ENCODE measurements around the gene TNNC1.

The TNNC1 gene

DNA sequence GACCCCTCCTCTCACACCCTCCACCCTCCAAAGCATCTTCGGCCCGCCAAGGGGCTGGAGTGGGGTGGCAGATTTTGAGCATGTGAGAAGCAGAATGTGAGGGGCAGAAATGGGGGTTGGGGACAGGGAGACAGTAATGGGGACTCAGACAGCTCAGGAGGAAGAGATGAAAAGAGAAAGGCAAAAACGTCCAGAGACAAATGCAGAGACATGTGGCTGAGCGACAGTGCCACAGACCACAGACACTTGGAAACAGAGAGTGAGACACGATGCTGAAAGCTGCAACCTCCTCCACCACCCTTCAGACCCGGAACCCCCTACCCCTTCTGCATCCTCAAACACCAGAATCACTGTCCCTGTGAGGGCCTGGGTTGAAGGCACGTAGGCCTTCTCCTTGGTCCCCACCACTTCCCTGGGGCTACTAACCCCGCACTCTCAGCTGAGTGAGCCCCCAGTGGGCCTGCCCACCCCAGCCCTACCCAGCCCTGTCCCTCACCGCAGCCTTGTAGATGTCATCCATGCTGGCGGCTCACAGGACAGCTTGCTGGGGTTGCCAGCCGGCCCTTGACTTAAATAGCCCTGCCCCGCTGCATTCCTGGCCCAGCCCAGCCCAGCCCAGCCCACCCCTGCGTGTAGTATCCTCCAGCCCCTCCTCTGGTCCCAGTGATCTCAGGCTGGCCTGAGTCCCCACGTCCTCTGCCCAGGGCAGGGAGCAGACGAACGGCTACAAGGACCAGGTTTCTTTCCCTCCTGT, at the start of gene TNNC1:
Gene TNNC1, minus strand, starts transcription at position 546 of the 754 bp plus-strand sequence. Its CDS starts 26 bp downstream, at position 520.
- no peak for TF ChIP-seq Cebpa-rat (IDR thresholded peaks at IDR 0.05)
- Histone ChIP-seq H3K27ac (peak within 1 kb of the TSS; percentile 77; the same call in 1 of the 2 replicates), H3K9ac (peak within 1 kb of the TSS; percentile 76; the same call in 1 of the 2 replicates), H3K27me3 (no peaks in the 10 kb centered on the region), H3K9me3 (no peaks in the 10 kb centered on the region), H3K4me1 (peaks cover 26% of the 10 kb centered on the region), H4K20me1 (peaks cover 17% of the 10 kb centered on the region; the same call in 1 of the 2 replicates), H3K4me3 (peak within 1 kb of the TSS; percentile 95), H3K36me3 (peaks cover 15% of the 10 kb centered on the region), H3K4me2 (peak within 1 kb of the TSS; percentile 95)

DNA sequence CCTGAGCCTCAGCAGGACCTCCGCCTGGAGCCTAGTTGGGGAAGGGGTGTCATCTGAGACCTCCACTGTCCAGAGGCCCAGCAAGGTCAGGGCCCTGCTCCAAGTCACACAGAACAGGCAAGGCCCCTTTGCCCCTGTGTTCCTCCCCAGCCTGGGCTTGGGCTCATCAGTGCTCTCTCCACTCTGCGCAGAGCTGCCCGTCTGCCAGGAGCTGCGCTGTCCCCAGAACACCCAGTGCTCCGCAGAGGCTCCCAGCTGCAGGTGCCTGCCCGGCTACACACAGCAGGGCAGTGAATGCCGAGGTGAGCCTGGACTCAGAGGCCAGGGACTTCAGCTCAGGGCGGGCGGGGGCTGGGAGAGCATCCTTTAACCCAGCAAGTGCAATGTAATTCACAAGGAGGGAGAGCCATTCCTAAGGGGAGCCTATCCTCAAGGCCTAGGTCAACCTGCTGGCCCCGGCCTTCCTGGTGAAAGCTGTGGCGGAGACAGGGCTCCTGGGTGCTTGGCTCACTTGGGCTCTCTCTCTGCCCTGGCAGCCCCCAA, 49.0 kb upstream of the TNNC1 start:
- Histone ChIP-seq H3K9me3 (no peaks in the 10 kb centered on the region), H3K4me2 (peak overlapping the region; percentile 63), H4K20me1 (no peaks in the 10 kb centered on the region), H3K9ac (no peak overlapping the region), H3K27ac (peak overlapping the region; percentile 31; the same call in 1 of the 2 replicates), H3K4me3 (no peak overlapping the region), H3K36me3 (no peaks in the 10 kb centered on the region), H3K27me3 (no peaks in the 10 kb centered on the region), H3K4me1 (peaks cover 59% of the 10 kb centered on the region)
- TF ChIP-seq Cebpa-rat (IDR thresholded peaks at IDR 0.05), result no peak

DNA sequence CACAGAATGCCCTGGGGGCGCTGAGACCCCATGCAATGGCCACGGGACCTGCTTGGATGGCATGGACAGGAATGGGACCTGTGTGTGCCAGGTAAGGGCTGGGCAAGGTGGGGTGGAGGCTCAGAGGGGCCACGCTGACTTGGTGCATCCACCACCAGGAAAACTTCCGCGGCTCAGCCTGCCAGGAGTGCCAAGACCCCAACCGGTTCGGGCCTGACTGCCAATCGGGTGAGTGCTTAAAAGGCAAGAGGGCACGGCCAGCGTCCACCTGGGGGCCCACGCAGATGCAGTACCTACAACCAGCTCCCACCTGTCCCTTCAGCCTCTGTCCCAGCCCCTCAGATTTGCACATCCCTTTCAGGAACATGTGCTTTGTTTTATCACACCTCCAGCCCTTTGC, 48.2 kb upstream of the TNNC1 start:
- Histone ChIP-seq H3K27me3 (no peaks in the 10 kb centered on the region), H4K20me1 (no peaks in the 10 kb centered on the region), H3K27ac (peak overlapping the region; percentile 31; the same call in 1 of the 2 replicates), H3K4me2 (peak overlapping the region; percentile 63), H3K36me3 (no peaks in the 10 kb centered on the region), H3K4me3 (no peak overlapping the region), H3K9me3 (no peaks in the 10 kb centered on the region), H3K9ac (no peak overlapping the region), H3K4me1 (peaks cover 66% of the 10 kb centered on the region)
- TF ChIP-seq Cebpa-rat (IDR thresholded peaks at IDR 0.05), result no peak

DNA sequence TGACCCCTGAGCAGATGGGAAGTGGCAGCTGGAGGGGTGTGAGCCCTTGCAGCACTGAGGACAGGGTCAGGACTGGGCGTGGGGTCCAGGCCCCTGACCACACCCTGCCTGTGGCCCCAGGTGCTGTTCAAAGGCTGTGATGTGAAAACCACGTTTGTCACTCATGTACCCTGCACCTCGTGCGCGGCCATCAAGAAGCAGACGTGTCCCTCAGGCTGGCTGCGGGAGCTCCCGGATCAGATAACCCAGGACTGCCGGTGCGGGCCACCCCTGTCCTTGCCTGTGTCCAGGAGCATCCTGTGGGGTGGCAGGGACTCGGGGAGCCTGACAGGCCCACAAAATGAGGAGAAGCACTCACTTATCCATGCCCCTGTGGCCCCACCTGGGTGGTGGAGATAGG, 47.2 kb upstream of the TNNC1 start:
- no peak for TF ChIP-seq Cebpa-rat (IDR thresholded peaks at IDR 0.05)
- Histone ChIP-seq H3K9me3 (no peaks in the 10 kb centered on the region), H3K36me3 (no peaks in the 10 kb centered on the region), H3K4me2 (no peak overlapping the region), H3K27me3 (no peaks in the 10 kb centered on the region), H3K4me3 (no peak overlapping the region), H3K4me1 (peaks cover 70% of the 10 kb centered on the region), H3K9ac (no peak overlapping the region), H3K27ac (no peak overlapping the region), H4K20me1 (no peaks in the 10 kb centered on the region)

DNA sequence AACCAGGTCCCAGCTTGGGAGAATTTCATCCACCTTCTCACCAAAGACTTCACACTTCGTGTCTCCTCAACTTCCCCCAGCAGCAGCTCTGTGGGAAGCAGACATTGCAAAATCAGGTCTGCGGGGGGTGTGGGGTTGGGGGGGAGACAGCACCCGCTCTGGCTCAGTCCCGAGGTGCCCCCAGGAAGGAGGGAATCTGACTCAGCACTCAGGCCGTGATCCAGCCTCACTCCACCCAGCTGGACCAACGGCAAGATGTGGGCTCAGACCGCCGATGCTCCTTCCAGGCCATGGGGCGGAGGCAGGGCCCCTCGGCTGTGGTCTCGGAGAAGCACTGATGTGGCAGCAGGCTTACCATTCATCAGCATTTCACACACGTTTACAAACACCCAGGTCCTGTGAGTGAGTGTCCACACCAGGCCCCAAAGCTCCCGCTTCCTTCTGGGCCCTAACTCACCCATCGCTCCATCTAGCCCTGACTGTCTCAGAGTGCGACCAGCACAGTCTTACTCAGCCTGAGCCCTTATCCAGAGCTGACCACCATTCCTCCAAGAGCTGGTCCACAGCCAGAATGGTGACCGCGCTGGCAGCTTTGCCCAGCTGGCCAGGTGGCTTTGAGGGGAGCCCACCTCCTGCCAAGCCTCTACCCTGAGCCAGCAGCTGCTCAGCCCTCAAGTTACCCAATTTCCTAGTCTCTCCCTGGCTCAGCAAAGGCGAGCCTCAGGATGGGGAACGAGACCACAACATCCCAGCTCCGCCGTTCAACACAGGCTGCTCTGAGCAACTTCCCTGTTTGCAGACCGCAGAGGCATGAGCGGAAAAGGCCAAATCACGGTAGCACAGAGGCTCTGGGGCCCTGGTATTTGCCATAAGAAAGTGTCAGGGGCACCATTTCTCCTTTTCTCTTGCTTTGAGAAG, 44.6 kb upstream of the TNNC1 start:
- Histone ChIP-seq H3K4me1 (peaks cover 83% of the 10 kb centered on the region), H3K36me3 (peaks cover 8% of the 10 kb centered on the region; the same call in 1 of the 2 replicates)

DNA sequence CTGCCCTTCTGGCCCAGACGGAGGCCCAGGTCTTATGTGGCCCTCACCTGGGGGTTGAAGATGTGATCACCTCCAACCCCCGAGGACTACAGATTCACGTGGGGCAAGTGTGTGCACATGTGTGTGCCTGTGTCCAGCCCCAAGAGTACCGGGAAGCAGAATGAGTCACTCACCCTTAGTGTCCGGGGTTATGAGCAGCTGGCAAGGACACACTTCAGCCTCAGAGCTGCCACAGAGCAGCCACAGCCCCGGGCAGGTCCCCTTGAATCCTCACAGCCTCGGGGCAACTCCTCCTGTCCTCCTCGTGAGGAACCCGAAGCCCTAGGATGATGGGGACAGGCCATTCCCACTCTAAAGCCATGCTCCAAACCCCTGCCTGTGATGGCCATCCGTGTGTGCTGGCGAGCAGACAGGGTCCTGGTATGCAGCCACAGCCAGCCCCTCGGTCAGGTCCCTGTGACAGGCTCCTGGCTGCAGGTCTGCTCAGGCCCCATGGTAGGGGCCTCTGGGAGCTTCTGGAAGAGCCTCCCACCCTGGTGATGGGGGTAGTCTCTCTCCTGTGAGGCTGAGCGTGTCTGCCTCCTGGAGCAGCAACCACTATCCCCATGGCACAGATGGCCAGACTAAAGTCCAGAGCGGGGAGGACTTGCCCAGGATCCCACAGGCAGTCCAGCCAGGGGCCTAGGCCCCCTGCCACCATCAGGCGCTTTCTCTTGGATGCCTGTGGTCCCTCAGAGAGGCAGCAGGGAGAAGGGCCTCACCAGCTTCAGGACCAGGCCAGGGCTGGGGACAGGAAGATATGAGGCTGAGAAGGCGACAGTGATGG, 42.1 kb upstream of the TNNC1 start:
- peaks cover 32% of the 10 kb centered on the region for H3K36me3 ChIP-seq
- no peaks in the 10 kb centered on the region for H3K27me3 ChIP-seq
- peak overlapping the region; percentile 64; the same call in 1 of the 2 replicates for H3K9ac ChIP-seq
- peaks cover 67% of the 10 kb centered on the region for H3K4me1 ChIP-seq
- 0 out of 2 replicates have a peak overlapping the region, but pooled peaks have one; percentile 60 for H3K27ac ChIP-seq
- no peaks in the 10 kb centered on the region for H3K9me3 ChIP-seq
- no peak overlapping the region for H3K4me3 ChIP-seq
- TF ChIP-seq Cebpa-rat (IDR thresholded peaks at IDR 0.05), result no peak
- H3K4me2 ChIP-seq, result peak overlapping the region; percentile 74
- peaks cover 34% of the 10 kb centered on the region for H4K20me1 ChIP-seq

More for the DNA sequence above, 44.6 kb upstream of the TNNC1 start:
- Histone ChIP-seq H3K4me3 (no peak overlapping the region), H3K4me2 (peak overlapping the region; percentile 79), H3K27me3 (no peaks in the 10 kb centered on the region), H3K9ac (peak overlapping the region; percentile 4; the same call in 1 of the 2 replicates), H4K20me1 (0 out of 2 replicates have a peak, but pooled peaks cover 12% of the 10 kb centered on the region), H3K27ac (peak overlapping the region; percentile 61), H3K9me3 (no peaks in the 10 kb centered on the region)
- TF ChIP-seq Cebpa-rat (IDR thresholded peaks at IDR 0.05), result peak; percentile 55; the same call in 1 of the 2 replicates

DNA sequence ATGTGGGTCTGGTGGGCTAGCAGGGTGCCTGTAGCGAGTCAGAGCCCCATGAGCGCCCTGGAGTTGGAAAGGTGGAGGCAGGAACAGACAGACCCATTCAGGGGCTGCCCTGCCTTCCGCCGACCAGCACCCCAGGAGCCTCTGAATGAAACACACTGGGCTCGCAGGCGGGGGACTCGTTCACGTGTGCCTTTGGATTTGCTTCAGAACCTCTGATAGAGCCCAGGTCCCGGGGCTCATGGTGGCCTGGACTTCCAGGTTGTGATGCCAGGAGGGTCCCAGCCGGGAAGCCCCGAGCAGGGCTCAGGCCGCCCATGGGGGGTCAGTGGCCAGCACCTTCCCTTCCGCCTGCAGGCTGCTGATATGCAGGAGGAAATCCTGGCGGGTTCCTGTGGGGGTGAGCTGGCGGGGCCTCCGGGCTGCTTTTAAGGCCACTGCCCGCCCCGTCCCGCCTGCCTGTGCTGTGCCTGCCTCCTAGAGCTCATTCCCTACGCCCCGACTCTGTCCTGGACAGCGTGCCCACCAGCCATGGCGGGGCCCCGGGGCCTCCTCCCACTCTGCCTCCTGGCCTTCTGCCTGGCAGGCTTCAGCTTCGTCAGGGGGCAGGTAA, 41.1 kb upstream of the TNNC1 start, which contains the start of gene STAB1:
Gene STAB1, plus strand, starts transcription at position 453 of the 610 bp plus-strand sequence. Its CDS starts 76 bp downstream, at position 529.
- Histone ChIP-seq H3K4me1 (peaks cover 67% of the 10 kb centered on the region), H3K4me2 (peak within 1 kb of the TSS; percentile 74), H3K27me3 (no peaks in the 10 kb centered on the region), H4K20me1 (peaks cover 44% of the 10 kb centered on the region), H3K27ac (peak within 1 kb of the TSS; percentile 60), H3K9ac (peak within 1 kb of the TSS; percentile 64), H3K9me3 (no peaks in the 10 kb centered on the region), H3K36me3 (peaks cover 42% of the 10 kb centered on the region), H3K4me3 (no peak within 1 kb of the TSS)
- TF ChIP-seq Cebpa-rat (IDR thresholded peaks at IDR 0.05), result no peak

DNA sequence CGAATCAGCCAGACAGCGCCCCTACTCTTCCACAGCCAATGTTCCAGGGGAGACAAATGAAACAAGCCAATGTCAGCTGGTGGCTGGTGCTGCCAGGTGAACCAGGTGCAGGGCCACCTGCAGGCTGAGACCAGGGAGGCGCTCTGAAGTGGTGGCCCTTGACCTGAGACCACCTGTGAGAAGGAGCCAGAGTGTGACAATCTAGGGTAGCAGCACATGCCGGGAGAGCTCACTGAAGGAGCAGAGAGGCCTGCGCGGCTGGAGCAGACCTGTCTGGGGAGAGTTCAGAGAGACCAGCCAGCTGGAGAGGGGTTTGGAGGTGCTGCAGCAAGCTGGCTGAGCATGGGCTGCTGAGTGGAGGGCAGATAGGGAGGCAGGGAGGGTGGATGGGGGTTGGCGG, 40.6 kb upstream of the TNNC1 start:
- Histone ChIP-seq H4K20me1 (peaks cover 49% of the 10 kb centered on the region), H3K9me3 (no peaks in the 10 kb centered on the region), H3K27me3 (no peaks in the 10 kb centered on the region), H3K9ac (0 out of 2 replicates have a peak overlapping the region, but pooled peaks have one; percentile 64), H3K4me2 (peak overlapping the region; percentile 74), H3K4me3 (no peak overlapping the region), H3K4me1 (peaks cover 67% of the 10 kb centered on the region), H3K27ac (0 out of 2 replicates have a peak overlapping the region, but pooled peaks have one; percentile 60), H3K36me3 (peaks cover 47% of the 10 kb centered on the region)
- no peak for TF ChIP-seq Cebpa-rat (IDR thresholded peaks at IDR 0.05)

Data from BLaER1 (cell line).